Measurements from ENCODE around the gene FBXL2.
"Not testable (repeated sequence)": the region's sequence is repeated elsewhere in the genome, so short reads cannot be mapped to it uniquely, and the experiment has no call there.

The FBXL2 gene

DNA sequence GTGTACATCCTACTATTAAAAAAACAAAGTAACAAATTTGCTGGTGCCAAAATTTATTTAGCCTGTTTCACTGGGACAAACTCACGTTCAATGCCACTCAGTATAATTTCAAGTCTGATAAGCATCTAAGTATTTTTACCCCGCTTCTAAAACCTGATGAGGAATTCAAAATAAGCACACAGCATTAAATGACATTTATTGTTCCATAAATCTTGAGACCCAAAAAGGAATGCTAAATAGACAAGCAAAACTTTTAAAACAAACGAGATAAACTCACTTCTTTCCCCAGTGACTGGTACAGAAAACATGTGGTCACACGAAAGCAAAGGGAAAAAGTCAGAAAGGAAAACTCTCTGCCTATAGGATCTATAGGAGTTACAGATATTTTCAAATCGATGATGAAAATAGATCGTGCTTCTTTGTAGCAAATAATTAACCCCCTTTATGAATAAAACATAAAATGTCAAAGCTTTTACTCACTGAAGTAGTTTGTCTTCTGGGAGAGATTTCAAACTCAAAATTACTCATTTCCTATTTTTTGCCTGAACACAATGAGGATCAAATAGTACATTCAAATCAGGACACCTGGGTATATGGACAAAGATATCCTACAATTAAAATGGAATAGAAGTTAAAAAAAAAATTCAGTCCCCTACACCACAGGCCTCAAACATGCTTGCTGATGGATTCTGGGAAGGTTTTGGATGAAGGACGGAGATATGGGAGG lies 111.3 kb downstream of the FBXL2 start:
- no peak for DNase-seq

DNA sequence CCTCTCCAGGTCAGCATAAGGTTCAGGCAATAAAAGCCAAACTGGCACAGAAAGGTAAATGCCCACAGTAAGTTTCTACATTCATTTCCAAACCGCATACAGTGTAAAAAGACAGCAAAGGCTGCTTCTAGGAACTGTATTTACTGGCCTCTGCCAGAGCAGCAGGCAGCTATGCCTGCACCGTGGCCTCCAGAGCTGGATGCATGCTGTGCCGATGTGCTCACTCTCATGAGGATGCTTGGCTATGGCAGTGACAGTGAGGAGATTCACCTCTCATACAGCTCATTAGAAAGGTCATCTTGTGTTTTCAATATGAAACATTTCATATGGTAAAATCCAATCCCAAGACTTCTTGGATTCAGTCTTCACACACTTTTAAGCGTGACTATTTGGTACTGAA lies 112.7 kb downstream of the FBXL2 start:
- no peak for DNase-seq

DNA sequence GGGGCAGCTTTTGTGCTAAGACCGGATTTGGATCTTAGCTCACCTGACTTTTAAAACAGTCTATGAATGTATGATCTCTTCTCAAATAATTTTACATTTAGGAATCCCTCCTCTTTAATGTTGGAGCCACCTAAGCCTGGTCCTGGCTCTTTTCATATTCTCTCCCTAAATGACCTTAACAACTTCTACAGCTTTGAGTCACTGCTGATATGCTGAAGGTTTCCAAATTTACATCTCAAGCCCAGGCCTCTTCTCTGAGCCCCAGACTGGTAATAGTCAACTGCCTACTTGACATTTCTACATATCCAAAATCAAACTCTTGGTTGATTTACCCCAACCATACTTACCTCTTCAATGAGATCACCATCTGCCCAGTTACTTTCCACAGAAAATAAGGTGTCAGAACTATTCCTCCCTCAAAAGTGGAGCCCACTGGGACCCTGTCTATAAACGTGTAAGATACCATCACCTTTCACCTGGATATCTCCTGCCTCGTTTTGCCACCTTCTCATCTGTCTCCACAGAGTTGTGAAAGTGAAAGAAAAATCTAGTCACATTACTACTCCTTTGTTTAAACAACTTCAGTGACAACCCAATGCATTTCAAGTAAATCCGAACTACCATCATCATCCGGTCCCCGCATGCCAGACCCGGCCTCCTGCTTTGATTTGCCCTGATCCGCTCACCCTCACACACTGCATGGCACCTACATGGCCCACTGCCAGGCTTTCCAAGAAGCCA lies 114.2 kb downstream of the FBXL2 start:
- DNase-seq: no peak

DNA sequence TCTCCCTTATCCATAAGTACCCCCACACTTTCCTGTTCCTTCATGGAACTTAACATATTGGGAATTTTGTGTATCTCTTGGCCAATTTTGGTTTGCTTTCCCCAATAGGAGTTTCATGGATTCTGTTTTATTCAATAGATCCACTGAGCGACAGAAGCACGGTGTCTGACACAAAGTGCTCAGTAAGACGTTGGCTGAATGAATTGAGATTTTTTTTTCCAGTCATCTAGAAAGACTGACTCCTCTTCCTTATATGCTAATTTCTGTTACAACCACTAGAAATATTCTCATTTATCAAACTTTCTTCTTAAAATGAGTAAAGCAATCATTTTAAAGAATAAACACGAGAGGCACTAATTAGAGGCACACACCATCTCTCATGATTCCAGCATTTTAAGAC lies 114.9 kb downstream of the FBXL2 start:
- DNase-seq: no peak

DNA sequence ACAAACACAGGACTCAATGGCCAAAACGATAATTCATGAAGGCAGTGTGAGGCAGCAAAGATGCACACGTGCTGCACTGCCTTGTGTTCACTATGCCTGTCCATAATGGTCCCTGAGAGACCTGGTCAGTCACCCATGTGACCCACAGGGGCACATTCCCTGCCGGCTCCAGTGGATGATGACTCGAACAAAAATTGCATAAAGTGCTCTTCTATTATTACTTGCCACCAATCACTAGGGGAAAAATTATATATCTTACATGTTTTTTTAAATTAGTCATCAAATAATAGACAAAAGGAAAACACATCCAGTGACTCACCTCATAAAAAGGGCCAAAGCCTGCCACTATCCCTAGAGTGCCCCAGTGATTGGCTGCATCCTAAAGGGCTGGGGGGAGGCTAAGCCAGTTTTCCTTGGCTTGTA lies 115.5 kb downstream of the FBXL2 start:
- DNase-seq: no peak

DNA sequence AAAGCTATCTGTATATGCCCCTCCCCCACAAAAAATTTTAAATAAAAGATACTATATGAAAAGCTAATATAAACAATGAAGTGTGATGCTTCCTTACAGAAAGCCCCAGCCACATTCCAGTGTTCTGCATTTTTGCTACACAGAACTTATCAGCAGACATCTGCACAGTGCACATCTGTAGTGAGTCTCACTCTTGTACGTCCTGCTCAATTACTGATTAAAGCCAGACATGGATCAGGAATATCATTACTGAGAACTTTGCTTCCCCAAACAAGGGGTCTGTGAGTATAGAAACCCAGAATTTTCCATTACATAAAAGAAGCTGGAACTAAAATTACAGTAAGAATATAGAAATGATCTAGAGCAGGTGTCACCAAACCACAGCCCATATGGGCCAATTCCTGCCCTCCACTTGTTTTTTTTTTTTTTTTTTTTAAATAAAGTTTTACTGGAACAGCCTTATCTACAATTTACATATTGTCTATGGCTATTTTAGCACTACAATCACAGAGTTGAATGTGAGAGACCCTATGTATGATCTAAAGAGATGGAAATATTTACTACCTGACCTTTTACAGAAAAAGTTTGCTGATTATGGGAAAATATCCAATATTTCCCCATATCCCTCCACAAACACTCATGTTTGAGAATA lies 117.3 kb downstream of the FBXL2 start:
- no peak for DNase-seq

DNA sequence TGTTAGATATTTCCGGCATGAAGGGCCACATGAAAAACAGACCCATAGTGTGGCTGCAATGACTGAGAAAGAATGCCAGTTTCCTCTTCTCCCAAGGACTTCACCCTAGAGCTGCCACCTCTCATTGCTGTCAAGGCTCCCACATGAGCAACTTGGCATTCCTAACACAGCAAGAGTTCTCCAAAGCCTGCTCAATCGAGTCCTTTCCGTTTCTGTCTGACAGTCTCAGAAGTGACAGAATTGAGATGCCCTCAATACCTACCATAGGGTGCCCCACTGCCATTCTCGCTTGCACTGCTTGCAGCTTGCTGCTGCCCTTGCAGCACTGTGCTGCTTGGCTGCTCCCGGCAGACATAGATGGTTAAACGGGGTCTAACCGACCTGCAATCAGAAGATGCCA lies 118.7 kb downstream of the FBXL2 start:
- DNase-seq: no peak

DNA sequence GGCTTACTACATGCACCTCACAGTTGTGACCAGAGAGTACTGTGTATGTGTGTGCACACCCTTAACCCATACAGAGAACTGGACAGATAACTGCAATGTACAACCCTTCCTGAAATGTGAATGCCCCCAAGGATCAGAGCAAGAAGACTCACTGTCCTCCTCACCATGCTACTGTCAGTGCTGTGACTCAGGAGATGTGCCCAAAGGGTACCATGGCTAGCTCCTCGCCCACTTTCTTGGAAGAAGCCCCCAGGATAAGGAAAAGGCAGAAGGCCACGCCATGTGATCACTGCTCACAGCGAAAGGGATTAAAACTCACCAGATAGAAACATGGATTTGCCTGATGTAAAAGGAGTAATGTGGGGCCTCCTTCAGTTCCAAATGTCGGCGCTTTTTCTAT lies 121.2 kb downstream of the FBXL2 start:
- DNase-seq: no peak

DNA sequence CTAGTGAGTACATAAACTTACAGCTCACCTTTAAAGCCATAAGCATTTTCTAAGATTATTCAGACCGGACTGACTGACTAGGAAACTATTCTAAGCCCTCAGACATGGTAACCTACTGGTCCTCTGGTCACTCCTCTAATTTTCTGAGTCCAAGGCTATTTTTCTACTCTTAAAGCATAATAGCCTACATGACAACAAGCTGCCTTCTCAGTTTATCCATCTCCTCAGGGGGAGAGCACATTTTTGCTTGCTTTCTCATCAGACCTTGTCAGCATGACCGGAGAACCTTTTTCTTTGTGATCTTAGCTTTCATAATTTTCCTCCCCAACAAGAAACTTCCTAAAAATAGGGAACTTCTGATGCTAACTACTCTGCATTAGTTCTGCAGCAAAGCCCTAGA lies 124.5 kb downstream of the FBXL2 start:
- no peak for DNase-seq

DNA sequence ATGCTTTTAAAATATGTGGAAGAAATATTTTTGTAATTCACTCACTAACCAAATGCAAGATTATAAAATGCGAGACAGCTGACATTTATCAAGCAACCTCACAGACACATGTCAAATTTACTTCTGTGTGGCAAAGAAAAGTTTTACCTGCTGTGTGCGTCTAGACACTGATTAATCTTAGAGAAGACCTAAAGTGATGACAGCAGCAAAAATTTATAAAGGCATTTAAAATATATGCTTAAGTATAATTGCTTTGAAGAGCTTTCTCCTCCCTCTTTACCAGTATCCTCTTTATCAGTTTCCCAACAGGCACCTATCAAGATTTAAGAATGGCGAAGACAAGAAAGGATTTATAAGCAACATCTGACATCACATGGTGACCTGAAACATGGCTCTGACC lies 125.7 kb downstream of the FBXL2 start:
- DNase-seq: no peak

DNA sequence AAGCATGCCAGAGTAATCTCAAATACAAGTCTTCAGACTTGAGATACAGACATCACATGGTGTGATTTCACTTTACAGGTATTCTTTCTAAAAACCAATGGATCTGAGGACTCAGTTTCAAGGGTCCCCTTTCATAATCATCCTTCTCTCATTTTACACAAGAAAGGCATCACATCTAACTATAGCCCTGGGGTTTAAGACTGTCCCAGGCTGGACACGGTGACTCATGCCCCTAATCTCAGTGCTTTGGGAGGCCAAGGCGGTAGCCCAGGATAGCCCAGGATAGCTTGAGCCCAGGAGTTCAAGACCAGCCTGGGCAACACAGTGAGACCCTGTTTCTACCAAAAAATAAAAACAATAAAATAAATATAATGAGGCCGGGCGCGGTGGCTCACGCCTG lies 126.5 kb downstream of the FBXL2 start:
- no peak for DNase-seq

DNA sequence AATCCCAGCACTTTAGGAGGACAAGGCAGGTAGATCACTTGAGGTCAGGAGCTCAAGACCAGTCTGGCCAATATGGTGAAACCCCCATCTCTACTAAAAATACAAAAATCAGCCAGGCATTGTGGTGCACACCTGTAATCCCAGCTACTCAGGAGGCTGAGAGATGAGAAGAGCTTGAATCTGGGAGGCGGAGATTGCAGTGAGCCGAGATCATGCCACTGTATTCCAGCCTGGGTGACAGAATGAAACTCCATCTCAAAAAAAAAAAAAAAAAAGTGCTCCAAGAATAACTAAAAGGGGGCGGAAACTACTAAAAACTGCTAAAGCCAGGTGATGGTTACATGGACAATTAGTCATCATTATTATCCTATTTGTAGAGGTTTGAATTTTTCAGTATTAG lies 133.6 kb downstream of the FBXL2 start:
- DNase-seq: not testable (repeated sequence)

DNA sequence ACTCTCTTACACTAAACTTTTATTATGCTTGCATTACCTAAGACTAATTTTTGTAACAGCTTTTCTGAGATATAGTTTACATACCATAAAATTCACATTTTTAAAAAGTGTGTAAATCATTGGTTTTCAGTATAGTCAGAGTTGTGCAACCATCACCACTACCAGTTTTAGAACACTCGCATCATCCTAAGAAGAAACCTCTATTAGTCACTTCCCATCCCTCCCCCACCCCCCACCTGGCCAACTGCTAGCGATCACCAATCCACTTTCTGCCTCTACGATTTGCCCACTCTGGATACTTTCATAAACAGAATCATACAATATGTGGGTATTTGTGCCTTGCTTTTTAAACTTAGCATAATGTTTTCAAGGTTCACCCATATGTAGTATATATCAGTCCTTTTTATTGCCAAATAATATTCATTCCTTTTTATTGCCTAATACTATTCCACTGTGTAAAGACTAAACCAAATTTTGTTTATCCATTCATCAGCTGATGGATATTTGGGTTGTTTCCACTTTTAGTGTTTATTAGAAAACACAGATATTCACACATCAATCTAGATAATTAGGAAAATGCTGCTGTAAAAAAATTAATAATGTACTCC lies 139.9 kb downstream of the FBXL2 start:
- DNase-seq: no peak

DNA sequence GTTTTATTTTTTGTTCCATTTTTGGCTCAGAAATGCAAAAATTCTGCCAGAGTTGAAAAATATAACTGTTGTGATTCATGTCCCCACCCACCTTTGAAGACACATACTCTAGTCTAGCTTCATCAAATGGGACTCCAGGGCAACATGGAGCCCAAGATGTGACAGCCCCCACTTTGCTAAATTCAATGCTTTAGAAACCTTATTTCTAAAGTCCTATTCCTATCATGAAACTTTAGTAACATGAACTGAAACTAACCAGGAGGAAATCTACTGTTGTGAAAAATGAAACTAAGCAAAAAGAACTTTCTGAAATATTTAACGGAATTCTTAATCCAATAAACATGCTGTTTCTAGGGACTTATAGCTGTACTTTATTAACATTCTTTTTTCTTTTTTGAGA lies 142.7 kb downstream of the FBXL2 start:
- no peak for DNase-seq

DNA sequence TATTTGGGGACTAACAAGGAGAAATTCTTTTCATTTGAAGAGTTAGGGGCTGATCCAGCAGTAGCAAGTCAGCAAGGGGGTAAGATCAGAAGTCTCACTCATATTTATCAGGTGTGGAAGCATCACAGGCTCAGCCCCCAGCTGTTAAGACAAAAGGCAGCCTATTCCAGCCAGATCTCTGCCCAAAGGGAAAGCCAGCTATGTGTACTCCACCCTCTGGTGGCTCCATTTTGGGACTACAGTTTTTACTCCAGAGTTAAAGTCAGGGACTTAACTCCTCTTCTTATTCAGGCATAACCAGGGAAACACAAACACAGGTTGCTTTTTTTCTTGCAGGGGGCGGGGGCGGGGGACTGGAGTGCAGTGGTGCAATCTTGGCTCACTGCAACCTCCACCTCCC lies 143.7 kb downstream of the FBXL2 start:
- DNase-seq: no peak

DNA sequence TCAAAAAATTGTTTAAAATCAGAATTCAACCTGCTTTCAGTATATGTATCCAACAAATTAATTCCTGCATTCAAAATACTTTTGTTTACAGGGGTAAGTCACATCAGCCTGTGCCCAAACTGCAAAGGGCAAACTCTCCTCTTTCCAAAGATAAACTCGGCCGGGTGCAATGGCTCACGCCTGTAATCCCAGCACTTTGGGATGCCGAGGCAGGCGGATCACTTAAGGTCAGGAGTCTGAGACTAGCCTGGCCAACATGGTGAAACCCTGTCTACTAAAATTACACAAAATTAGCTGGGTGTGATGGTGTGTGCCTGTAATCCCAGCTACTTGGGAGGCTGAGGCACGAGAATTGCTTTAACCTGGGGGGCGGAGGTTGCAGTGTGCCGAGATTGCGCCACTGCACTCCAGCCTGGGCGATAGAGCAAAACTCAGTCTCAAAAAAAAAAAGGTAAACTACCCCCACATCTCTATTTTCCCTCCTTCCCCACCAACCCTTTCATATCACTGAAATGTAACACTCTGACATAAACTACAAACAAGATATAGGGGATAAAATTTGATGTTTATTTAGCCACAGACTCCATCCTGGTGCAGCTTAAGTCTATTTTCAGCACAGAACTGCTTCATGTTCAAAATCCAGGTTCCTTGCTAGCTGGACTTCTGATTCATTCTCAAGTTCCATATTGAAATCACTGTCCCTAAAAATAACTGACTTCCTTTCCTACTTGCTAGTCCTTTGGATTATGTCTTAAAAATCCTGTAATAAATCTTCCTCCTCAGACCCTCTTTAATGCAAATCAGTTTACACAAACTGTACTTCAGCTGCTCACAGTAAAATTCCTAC lies 147.6 kb downstream of the FBXL2 start:
- no peak for DNase-seq

DNA sequence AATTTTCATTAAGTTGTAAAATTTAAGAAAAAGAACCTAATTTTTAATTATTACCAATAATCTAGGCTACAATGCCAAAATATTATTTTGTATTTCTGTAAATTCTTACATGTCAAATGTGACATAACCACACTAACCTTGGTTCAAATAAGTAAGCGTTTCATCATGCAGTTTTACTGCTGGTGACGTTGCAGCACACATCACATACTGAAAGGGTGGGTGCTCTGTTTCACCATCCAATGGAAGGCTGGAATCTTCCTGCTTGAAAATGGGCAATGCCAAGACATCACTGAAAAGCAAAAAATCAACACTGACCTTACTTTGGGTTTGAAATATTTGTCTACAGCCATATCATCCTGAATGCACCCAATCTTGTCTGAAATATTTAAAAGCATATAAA lies 148.2 kb downstream of the FBXL2 start:
- DNase-seq: no peak

DNA sequence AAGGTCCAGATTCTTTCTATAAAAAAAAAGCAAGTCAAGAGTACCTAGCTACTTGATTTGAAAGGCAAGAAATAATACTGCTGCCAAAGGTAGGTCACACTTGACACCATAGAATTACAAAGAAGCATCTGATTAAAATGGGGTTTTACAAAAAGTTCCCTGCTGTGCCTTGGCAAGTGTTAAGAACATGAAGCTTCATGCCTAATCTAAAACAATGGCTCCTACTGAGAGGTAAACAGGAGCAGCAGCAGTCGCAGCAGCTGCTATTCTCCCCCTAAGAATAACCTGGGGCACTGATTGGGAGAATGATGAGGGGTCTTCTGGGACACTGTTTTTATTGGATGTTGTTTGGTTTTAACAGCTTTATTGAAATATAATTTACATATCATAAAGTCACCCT lies 148.8 kb downstream of the FBXL2 start:
- DNase-seq: no peak

DNA sequence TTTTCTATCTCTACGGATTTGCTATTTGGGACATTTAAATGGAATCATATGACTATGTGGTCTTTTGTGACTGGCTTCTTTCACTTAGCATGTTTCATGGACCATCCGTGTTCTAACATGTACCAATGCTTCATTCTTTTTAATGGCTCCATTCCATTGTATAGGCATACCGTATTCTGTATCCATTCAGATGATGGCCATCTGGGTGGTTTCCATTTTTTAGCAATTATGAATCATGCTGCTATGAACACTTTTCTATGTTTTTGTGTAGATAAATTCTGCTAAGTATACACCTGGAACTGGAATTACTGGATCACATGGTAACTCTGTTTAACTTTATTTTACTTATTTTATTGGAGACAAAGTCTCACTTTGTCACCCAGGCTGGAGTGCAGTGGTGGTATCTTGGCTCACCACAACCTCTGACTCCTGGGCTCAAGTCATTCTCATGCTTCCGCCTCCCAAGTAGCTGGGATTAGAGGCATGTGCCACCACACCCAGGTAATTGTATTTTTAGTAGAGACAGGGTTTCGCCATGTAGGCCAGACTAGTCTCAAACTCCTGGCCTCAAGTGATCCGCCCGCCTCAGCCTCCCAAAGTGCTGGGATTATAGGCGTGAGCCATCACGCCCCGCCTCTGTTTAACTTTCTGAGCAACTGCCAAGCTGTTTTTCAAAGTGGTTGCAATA lies 149.5 kb downstream of the FBXL2 start:
- DNase-seq: no peak

DNA sequence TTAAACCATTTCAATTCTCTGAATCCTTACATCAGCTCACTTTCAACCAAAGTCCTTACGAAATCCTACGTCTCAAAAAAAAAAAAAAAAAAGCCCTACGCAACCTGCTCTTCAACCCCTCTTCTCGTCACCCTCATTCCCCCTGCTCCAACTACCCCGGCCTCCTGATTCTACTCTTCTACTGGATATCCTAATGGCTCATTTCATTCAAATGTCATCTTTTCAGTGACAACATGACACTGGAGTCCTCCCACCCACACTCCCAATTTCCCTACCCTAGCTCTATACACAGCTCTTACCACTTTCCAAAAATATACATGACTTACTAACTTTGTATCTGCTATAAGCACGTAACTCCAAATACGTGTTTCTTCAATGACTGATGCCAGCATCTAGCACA lies 151.5 kb downstream of the FBXL2 start:
- no peak for DNase-seq

DNA sequence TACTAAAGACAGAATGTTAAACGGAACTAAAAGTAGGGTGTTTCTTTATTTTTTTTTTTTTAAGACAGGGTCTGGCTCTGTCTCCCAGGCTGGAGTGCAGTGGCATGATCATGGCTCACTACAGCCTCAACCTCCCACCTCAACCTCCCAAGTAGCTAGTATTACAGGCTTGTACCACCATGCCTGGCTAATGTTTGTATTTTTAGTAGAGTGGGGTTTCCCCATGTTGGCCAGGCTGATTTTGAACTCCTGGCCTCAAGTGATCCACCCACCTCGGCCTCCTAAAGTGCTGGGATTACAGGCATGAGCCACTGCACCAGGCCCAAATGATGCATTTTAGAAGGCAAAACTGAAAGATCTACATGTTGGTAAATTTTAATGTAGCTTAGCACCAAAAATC lies 152.1 kb downstream of the FBXL2 start:
- not testable (repeated sequence) for DNase-seq

DNA sequence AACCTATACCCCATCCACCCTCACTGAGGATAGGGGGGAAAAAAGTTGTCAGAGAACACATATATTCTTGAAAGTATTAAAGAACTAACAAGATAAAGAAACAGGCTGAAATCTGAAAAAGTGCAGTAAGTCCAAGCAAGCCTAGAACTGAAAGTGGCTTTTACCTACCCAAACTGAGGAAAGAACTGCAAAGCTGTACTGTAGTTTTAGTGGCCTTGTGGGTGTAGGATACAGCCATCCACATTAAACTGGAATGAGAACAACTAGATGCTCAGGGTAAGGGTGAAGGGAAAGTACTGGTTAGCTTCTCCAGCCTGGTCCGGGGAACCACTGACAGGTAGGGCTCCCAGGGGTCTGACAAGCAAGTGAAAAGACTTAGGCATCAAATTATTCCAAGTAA lies 152.8 kb downstream of the FBXL2 start:
- DNase-seq: no peak

Data from NCI-H2171 (cell line).